ENCODE measurements around the gene CLIC4. TPM values are rescaled to one million over a fixed set of nuclear protein-coding genes. Genes with fewer than 3 reads are reported as not detected.

CLIC4 gene
- total RNA-seq, 1 donor from 2014 or later, result 136 TPM

DNA sequence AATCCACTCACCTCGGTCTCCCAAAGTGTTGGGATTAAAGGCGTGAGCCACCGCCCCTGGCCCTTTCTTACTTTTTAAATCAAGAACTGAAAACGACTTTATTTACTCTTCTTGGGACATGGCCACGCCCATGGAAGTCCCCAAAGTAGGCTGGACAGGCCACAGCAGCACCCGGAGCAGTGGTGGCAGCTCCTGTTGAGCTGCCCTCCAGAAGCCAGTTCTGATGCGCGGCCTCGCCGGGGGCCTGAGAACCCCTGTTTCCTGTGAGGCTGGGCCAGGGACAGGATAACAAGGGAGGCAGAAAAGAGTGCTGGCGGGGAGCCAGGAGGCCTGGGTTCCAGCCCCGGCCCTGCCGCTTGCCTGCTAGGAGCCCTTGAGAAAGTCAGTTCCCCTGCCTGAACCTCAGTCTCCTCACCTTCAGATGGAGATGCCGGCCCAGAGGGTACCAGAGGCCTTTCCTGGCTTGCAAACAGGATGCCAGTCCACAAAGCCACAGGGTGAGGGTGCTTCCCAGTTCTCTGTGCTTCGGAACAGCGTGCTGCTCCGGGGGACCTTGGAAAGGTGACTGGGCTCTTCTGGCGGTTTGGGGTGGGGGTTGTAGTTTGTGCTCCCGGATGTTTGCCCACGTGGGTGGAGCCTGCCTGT lies 125.4 kb downstream of the CLIC4 start:
- H3K36me3 Mint-ChIP-seq, result no peaks in the 10 kb centered on the region
- TF ChIP-seq, protein P1, sequence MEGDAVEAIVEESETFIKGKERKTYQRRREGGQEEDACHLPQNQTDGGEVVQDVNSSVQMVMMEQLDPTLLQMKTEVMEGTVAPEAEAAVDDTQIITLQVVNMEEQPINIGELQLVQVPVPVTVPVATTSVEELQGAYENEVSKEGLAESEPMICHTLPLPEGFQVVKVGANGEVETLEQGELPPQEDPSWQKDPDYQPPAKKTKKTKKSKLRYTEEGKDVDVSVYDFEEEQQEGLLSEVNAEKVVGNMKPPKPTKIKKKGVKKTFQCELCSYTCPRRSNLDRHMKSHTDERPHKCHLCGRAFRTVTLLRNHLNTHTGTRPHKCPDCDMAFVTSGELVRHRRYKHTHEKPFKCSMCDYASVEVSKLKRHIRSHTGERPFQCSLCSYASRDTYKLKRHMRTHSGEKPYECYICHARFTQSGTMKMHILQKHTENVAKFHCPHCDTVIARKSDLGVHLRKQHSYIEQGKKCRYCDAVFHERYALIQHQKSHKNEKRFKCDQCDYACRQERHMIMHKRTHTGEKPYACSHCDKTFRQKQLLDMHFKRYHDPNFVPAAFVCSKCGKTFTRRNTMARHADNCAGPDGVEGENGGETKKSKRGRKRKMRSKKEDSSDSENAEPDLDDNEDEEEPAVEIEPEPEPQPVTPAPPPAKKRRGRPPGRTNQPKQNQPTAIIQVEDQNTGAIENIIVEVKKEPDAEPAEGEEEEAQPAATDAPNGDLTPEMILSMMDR (IDR thresholded peaks at IDR 0.05; ENCODE audit: unreplicated experiment), result no peak
- DNase-seq (ENCODE audit: low spot score in 2 of 2, unreplicated experiment in 2 of 2), result no peak
- H3K4me1 Mint-ChIP-seq, result peaks cover 5% of the 10 kb centered on the region
- H3K27me3 Mint-ChIP-seq (ENCODE audit: low read depth), result no peaks in the 10 kb centered on the region
- H3K9me3 Mint-ChIP-seq, result no peaks in the 10 kb centered on the region
- no peak overlapping the region for H3K27ac Mint-ChIP-seq
- H3K4me3 Mint-ChIP-seq, result no peak overlapping the region

GRCh38 chr1:24871306-24871901 lies 126.2 kb downstream of the CLIC4 start:
- Mint-ChIP-seq H3K4me1 (peaks cover 5% of the 10 kb centered on the region), H3K9me3 (no peaks in the 10 kb centered on the region), H3K36me3 (no peaks in the 10 kb centered on the region), H3K27ac (no peak overlapping the region), H3K4me3 (no peak overlapping the region), H3K27me3 (ENCODE audit: low read depth) (no peaks in the 10 kb centered on the region)
- TF ChIP-seq, protein P1 (IDR thresholded peaks at IDR 0.05; ENCODE audit: unreplicated experiment), result no peak
- no peak for DNase-seq (ENCODE audit: low spot score in 2 of 2, unreplicated experiment in 2 of 2)

- H3K4me1 Mint-ChIP-seq, result peaks cover under 1% of the 10 kb centered on the region
- TF ChIP-seq, protein P1 (IDR thresholded peaks at IDR 0.05; ENCODE audit: unreplicated experiment), result no peak
- no peak overlapping the region for H3K27ac Mint-ChIP-seq
- no peaks in the 10 kb centered on the region for H3K27me3 Mint-ChIP-seq (ENCODE audit: low read depth)
- DNase-seq (ENCODE audit: low spot score in 2 of 2, unreplicated experiment in 2 of 2), result no peak
- H3K4me3 Mint-ChIP-seq, result no peak overlapping the region
- H3K36me3 Mint-ChIP-seq, result no peaks in the 10 kb centered on the region
- no peaks in the 10 kb centered on the region for H3K9me3 Mint-ChIP-seq
Observed at GRCh38 chr1:24872061-24872850, 127.0 kb downstream of the CLIC4 start.

DNA sequence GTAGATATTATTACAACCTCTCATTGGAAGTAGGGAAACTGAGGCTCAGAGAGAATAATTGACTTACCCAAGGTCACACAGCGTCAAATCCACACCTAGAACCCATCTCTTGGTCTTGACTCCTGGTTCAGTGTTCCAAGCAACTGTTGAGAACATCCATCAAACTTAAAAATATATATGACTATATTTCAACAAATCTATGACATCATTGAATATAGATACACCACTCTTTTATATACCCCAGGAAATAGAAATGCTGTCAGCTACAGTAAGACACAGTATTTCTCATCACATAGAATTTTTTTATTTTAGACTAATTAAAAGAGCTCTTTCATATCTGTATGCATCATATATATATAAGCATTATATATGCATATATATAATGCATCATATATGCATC lies 127.9 kb downstream of the CLIC4 start:
- Mint-ChIP-seq H3K27me3 (ENCODE audit: low read depth) (no peaks in the 10 kb centered on the region), H3K4me1 (no peaks in the 10 kb centered on the region), H3K36me3 (no peaks in the 10 kb centered on the region), H3K9me3 (no peaks in the 10 kb centered on the region), H3K4me3 (no peak overlapping the region), H3K27ac (no peak overlapping the region)
- no peak for DNase-seq (ENCODE audit: low spot score in 2 of 2, unreplicated experiment in 2 of 2)
- TF ChIP-seq, protein P1 (IDR thresholded peaks at IDR 0.05; ENCODE audit: unreplicated experiment), result no peak

GRCh38 chr1:24874056-24874455 lies 128.8 kb downstream of the CLIC4 start:
- Mint-ChIP-seq H3K27ac (no peak overlapping the region), H3K36me3 (no peaks in the 10 kb centered on the region), H3K9me3 (no peaks in the 10 kb centered on the region), H3K4me1 (no peaks in the 10 kb centered on the region), H3K27me3 (ENCODE audit: low read depth) (peaks cover 2% of the 10 kb centered on the region), H3K4me3 (no peak overlapping the region)
- TF ChIP-seq, protein P1 (IDR thresholded peaks at IDR 0.05; ENCODE audit: unreplicated experiment), result no peak
- no peak for DNase-seq (ENCODE audit: low spot score in 2 of 2, unreplicated experiment in 2 of 2)
